ENCODE measurements around the gene SCGB1D1. TPM values are rescaled to one million over a fixed set of nuclear protein-coding genes. Genes with fewer than 3 reads are reported as not detected.

The SCGB1D1 gene
- polyA plus RNA-seq, 3 donors, result not detected

DNA sequence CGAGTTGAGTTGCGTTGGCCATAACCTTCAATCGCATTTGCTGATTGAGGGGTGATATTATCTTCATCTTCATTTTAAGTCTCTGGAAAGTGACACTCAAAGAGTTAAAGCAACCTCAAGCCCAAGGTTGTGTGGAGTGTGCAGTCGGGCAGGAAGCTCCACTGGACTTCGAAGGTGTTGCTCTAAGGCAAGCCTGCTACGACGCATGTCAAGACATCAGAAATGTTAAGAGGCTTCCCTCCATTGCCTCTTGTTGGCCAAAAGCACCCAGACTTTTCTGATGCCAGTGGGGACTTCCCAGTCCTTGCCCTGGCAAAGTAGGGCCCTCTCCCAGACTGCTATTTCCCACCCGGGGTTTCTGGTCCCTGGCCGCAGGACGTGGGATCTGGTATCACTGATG, 23.6 kb upstream of the SCGB1D1 start:
- TF ChIP-seq, protein P1, sequence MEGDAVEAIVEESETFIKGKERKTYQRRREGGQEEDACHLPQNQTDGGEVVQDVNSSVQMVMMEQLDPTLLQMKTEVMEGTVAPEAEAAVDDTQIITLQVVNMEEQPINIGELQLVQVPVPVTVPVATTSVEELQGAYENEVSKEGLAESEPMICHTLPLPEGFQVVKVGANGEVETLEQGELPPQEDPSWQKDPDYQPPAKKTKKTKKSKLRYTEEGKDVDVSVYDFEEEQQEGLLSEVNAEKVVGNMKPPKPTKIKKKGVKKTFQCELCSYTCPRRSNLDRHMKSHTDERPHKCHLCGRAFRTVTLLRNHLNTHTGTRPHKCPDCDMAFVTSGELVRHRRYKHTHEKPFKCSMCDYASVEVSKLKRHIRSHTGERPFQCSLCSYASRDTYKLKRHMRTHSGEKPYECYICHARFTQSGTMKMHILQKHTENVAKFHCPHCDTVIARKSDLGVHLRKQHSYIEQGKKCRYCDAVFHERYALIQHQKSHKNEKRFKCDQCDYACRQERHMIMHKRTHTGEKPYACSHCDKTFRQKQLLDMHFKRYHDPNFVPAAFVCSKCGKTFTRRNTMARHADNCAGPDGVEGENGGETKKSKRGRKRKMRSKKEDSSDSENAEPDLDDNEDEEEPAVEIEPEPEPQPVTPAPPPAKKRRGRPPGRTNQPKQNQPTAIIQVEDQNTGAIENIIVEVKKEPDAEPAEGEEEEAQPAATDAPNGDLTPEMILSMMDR (IDR thresholded peaks at IDR 0.05), result no peak
- no peak overlapping the region for H3K27ac ChIP-seq (ENCODE audit: low read depth in 1 of 2, low read length in 2 of 2)
- Mint-ChIP-seq H3K27ac (no peak overlapping the region), H3K27me3 (ENCODE audit: low read depth in 3 of 3) (peaks cover 1 to 22% (median 6%) of the 10 kb centered on the region in 3 donors), H3K4me1 (peaks cover 11% of the 10 kb centered on the region), H3K4me3 (no peak overlapping the region), H3K36me3 (no peaks in the 10 kb centered on the region), H3K9me3 (peaks cover 0 to 2% (median 0%) of the 10 kb centered on the region in 7 donors)
- H3K4me3 ChIP-seq (replicated peaks in 1 of 3; ENCODE audit: low read depth in 2 of 3, low read length in 3 of 3), result no peak overlapping the region
- H2AFZ ChIP-seq (ENCODE audit: insufficient read depth, low read depth, low read length, poor library complexity, severe bottlenecking), result no peak overlapping the region
- intact Hi-C loops (cut with micrococcal nuclease), result no loop called here
- 92% methylated on average over 7 of the region's 10 CpGs for WGBS (ENCODE audit: insufficient coverage)
- no peak overlapping the region for H3K9ac ChIP-seq (ENCODE audit: insufficient read depth, low read length, poor library complexity, severe bottlenecking)
- H3K4me1 ChIP-seq (ENCODE audit: control insufficient read depth in 1 of 2, insufficient read depth in 2 of 2, low read length in 2 of 2), result peaks cover 4 to 9% of the 10 kb centered on the region in 2 donors
- no peaks in the 10 kb centered on the region for H4K20me1 ChIP-seq (ENCODE audit: insufficient read depth, low read length)
- no peak for DNase-seq
- no peaks in the 10 kb centered on the region for H3K9me3 ChIP-seq (replicated peaks in 1 of 2; ENCODE audit: control insufficient read depth in 1 of 2, insufficient read depth in 1 of 2, low read length in 2 of 2)
- H3K27me3 ChIP-seq (ENCODE audit: control insufficient read depth in 2 of 2, insufficient read depth in 2 of 2, low read length in 2 of 2), result no peaks in the 10 kb centered on the region
- H3K36me3 ChIP-seq (replicated peaks in 1 of 2; ENCODE audit: control insufficient read depth in 1 of 2, insufficient read depth in 2 of 2, low read length in 2 of 2), result no peaks in the 10 kb centered on the region
- no peak overlapping the region for H3K4me2 ChIP-seq (replicated peaks; ENCODE audit: extremely low read depth, low read length, poor library complexity, severe bottlenecking)
- no peaks in the 10 kb centered on the region for H3K79me2 ChIP-seq (ENCODE audit: insufficient read depth, low read length)

- Mint-ChIP-seq H3K36me3 (no peaks in the 10 kb centered on the region), H3K27me3 (ENCODE audit: low read depth in 3 of 3) (peaks cover 15 to 30% (median 19%) of the 10 kb centered on the region in 3 donors), H3K4me1 (peaks cover 4% of the 10 kb centered on the region), H3K9me3 (peaks cover 0 to 2% (median 0%) of the 10 kb centered on the region in 7 donors), H3K4me3 (no peak overlapping the region), H3K27ac (no peak overlapping the region)
- H3K27me3 ChIP-seq (ENCODE audit: control insufficient read depth in 2 of 2, insufficient read depth in 2 of 2, low read length in 2 of 2), result peaks cover 0 to 5% of the 10 kb centered on the region in 2 donors
- no peak overlapping the region for H3K4me3 ChIP-seq (replicated peaks in 1 of 3; ENCODE audit: low read depth in 2 of 3, low read length in 3 of 3)
- no peak overlapping the region for H2AFZ ChIP-seq (ENCODE audit: insufficient read depth, low read depth, low read length, poor library complexity, severe bottlenecking)
- WGBS (ENCODE audit: insufficient coverage), result 89% methylated on average over 10 of the region's 10 CpGs
- intact Hi-C loops (cut with micrococcal nuclease), result no loop called here
- H4K20me1 ChIP-seq (ENCODE audit: insufficient read depth, low read length), result no peaks in the 10 kb centered on the region
- H3K79me2 ChIP-seq (ENCODE audit: insufficient read depth, low read length), result no peaks in the 10 kb centered on the region
- no peak for DNase-seq
- no peak overlapping the region for H3K9ac ChIP-seq (ENCODE audit: insufficient read depth, low read length, poor library complexity, severe bottlenecking)
- no peaks in the 10 kb centered on the region for H3K36me3 ChIP-seq (replicated peaks in 1 of 2; ENCODE audit: control insufficient read depth in 1 of 2, insufficient read depth in 2 of 2, low read length in 2 of 2)
- no peak overlapping the region for H3K27ac ChIP-seq (ENCODE audit: low read depth in 1 of 2, low read length in 2 of 2)
- H3K4me2 ChIP-seq (replicated peaks; ENCODE audit: extremely low read depth, low read length, poor library complexity, severe bottlenecking), result no peak overlapping the region
- H3K9me3 ChIP-seq (replicated peaks in 1 of 2; ENCODE audit: control insufficient read depth in 1 of 2, insufficient read depth in 1 of 2, low read length in 2 of 2), result no peaks in the 10 kb centered on the region
- H3K4me1 ChIP-seq (ENCODE audit: control insufficient read depth in 1 of 2, insufficient read depth in 2 of 2, low read length in 2 of 2), result no peaks in the 10 kb centered on the region
- TF ChIP-seq, protein P1 (IDR thresholded peaks at IDR 0.05), result no peak
Observed at GRCh38 chr11:62169448-62169847, 20.6 kb upstream of the SCGB1D1 start.

All from CD14-positive monocyte (primary cell).